Heart right ventricle (tissue), 16 donors: ENCODE results near the gene PRKAB1. TPM values are rescaled to one million over a fixed set of nuclear protein-coding genes. Genes with fewer than 3 reads are reported as not detected.

Experiments used
- ATAC-seq, 8 donors: fragments of 200-7000 bp; cut with Tn5 transposase; one replicate each; pipeline ENCODE4 v1.9.1; 2020; ENCODE audit warnings: mild to moderate bottlenecking in 8 of 8, moderate library complexity in 8 of 8, moderate number of reproducible peaks in 1 of 8
- DNase-seq, 2 donors: peaks; one replicate each; pipeline ENCODE4 v3.0.0-alpha.2; 2020
- H3K27ac ChIP-seq, 10 donors: fragments of 200-600 bp; sonication (generic) in 2 of 10; one replicate each; pipeline versions ENCODE4 v1.5.0 to v1.8.0; 2020 to 2022; ENCODE audit warnings: mild to moderate bottlenecking in 3 of 10
- H3K27me3 ChIP-seq, 7 donors: fragments of 200-600 bp; one replicate each; pipeline ENCODE4 v1.8.0; 2021 to 2022; ENCODE audit warnings: mild to moderate bottlenecking in 2 of 7
- H3K36me3 ChIP-seq, 9 donors: fragments of 200-600 bp; sonication (generic) in 1 of 9; one replicate each; pipeline versions ENCODE4 v1.5.0 to v1.8.0; 2020 to 2022; ENCODE audit warnings: mild to moderate bottlenecking in 2 of 9
- H3K4me1 ChIP-seq, 9 donors: fragments of 200-600 bp; sonication (generic) in 1 of 9; one replicate each; pipeline versions ENCODE4 v1.5.0 to v1.8.0; 2020 to 2022; ENCODE audit warnings: mild to moderate bottlenecking in 4 of 9
- H3K4me3 ChIP-seq, 10 donors: fragments of 200-600 bp; sonication (generic) in 2 of 10; one replicate each; pipeline versions ENCODE4 v1.5.0 to v1.8.0; 2020 to 2022; ENCODE audit warnings: mild to moderate bottlenecking in 7 of 10, moderate library complexity in 2 of 10
- H3K9me3 ChIP-seq, 11 donors: fragments of 200-600 bp in 10 of 11; sonication (generic) in 2 of 11; one replicate each; pipeline versions ENCODE4 v1.5.0 to v1.8.0; 2013 to 2022; ENCODE audit warnings: mild to moderate bottlenecking in 2 of 11, control low read depth in 1 of 11, moderate library complexity in 1 of 11
- CTCF ChIP-seq, 9 donors: fragments of 200-600 bp; sonication (generic) in 2 of 9; IDR thresholded peaks; one replicate each; pipeline versions ENCODE4 v1.5.0 to v1.8.0; 2021 to 2022; ENCODE audit warnings: antibody characterized with exemption in 9 of 9, mild to moderate bottlenecking in 5 of 9, moderate library complexity in 1 of 9
- WGBS, 2 donors: extraction: QIAGEN DNeasy Blood & Tissue Kit; methylation state at CpG; one replicate each; pipeline ENCODE4 v1.1.7; 2013; ENCODE audit warnings: inconsistent platforms in 1 of 2; 5-methylcytosine and 5-hydroxymethylcytosine counted together
- intact Hi-C, 10 donors: fragments of 100-400 bp; cut with DNase I; formaldehyde crosslinking; loops; one replicate each; pipeline versions ENCODE4 v1.11.1 to v1.14.2; 2022
- polyA plus RNA-seq, 2 donors: library from polyadenylated mRNA; stranded (reverse); fragments of 200-250 nt; gene quantifications; one replicate each; pipeline ENCODE4 v1.2.3, GENCODE V29; 2013
- total RNA-seq, 10 donors: library from RNA; stranded (reverse); fragmentation: NEBNext Ultra II Directional in 3 of 10; extraction: Animal tissue kit (Norgen Biotek cat#: 25700) in 3 of 10; gene quantifications; one replicate each; pipeline versions ENCODE4 v1.2.1 to v1.2.4, GENCODE V29; 2021 to 2023
- donor health status: Arrhythmogenic right ventricular cardiomyopathy.
- donor health status: ischemic (EF 13 %, LVEDD 7.1; RV severe dilation, severe dysfunction).
- donor health status: healthy with polysubstance abuse.
- donor health status: DM: no; HTN: yes; CAD: no.
- donor health status: DM: no; HTN: no; CAD: no.
- donor health status: ischemic (EF 25% LVEDD 6.9; RV normal size, moderate dysfunction).
- donor health status: ischemic (EF 25% LVEDD 5.7; RV mildly dilated, moderate dysfunction).
- donor health status: healthy.
- donor health status: DM: yes; HTN: yes; CAD: no.
- donor health status: Ischemic cardiomyopathy.
- donor health status: ischemic (EF 35%, LVEDD 5.7; RV mildly dilated, moderate dysfunction).
- donor health status: nonischemic (EF 11% LVEDD 7.7; RV severe dilation, severe dysfunction).
- donor health status: DM: yes; HTN: yes; CAD: no.
- donor health status: PGD.
- donor health status: ischemic (EF 29% LVEDD 5.4; RV normal size, mild dysfunction).
- donor health status: nonischemic (EF 23%, LVEDD 6.1; RV moderate dilation, normal function).

PRKAB1 gene
- total and polyA plus RNA-seq, 12 donors, result 8.6 to 14.5 (median 11.0) TPM

- peaks cover 0 to under 1% (median 0%) of the 10 kb centered on the region in 9 donors for H3K36me3 ChIP-seq
- WGBS, 2 donors, result 65 to 72% methylated on average over 4 of the region's 4 CpGs
- H3K9me3 ChIP-seq, result no peaks in the 10 kb centered on the region
- no peak overlapping the region for H3K4me3 ChIP-seq
- no peak overlapping the region for H3K27ac ChIP-seq
- H3K27me3 ChIP-seq, result peaks cover 0 to 17% (median 0%) of the 10 kb centered on the region in 7 donors
- intact Hi-C loops, result no loop called here
- DNase-seq, result no peak
- ATAC-seq, result no peak
- TF ChIP-seq CTCF (IDR thresholded peaks at IDR 0.05), result no peak
- H3K4me1 ChIP-seq, result no peaks in the 10 kb centered on the region
Observed at GRCh38 chr12:119624966-119625365, 43.0 kb upstream of the PRKAB1 start.

GRCh38 chr12:119627019-119627643, 40.8 kb upstream of the PRKAB1 start:
- no peaks in the 10 kb centered on the region for H3K9me3 ChIP-seq
- ATAC-seq (peak in 1 of 8 donors; percentile 48), DNase-seq (no peak)
- peaks cover 0 to 2% (median 0%) of the 10 kb centered on the region in 9 donors for H3K4me1 ChIP-seq
- intact Hi-C loops, result no loop called here
- 77% methylated on average over 6 of the region's 6 CpGs for WGBS, 2 donors
- TF ChIP-seq CTCF (IDR thresholded peaks at IDR 0.05), result no peak
- peaks cover 0 to 17% (median 0%) of the 10 kb centered on the region in 7 donors for H3K27me3 ChIP-seq
- no peak overlapping the region for H3K4me3 ChIP-seq
- no peak overlapping the region for H3K27ac ChIP-seq
- H3K36me3 ChIP-seq, result peaks cover 0 to 7% (median 0%) of the 10 kb centered on the region in 9 donors

GRCh38 chr12:119627686-119628085, 40.2 kb upstream of the PRKAB1 start:
- peaks cover 0 to 7% (median 0%) of the 10 kb centered on the region in 9 donors for H3K36me3 ChIP-seq
- H3K9me3 ChIP-seq, result no peaks in the 10 kb centered on the region
- WGBS, 2 donors, result 81 to 84% methylated on average over 6 of the region's 6 CpGs
- intact Hi-C loops, result no loop called here
- TF ChIP-seq CTCF (IDR thresholded peaks at IDR 0.05), result no peak
- H3K27ac ChIP-seq, result no peak overlapping the region
- peaks cover 0 to 17% (median 0%) of the 10 kb centered on the region in 7 donors for H3K27me3 ChIP-seq
- ATAC-seq, result no peak
- DNase-seq, result no peak
- peaks cover 0 to 2% (median 0%) of the 10 kb centered on the region in 9 donors for H3K4me1 ChIP-seq
- H3K4me3 ChIP-seq, result no peak overlapping the region

- DNase-seq (no peak), ATAC-seq (no peak)
- H3K9me3 ChIP-seq, result no peaks in the 10 kb centered on the region
- H3K4me3 ChIP-seq, result no peak overlapping the region
- WGBS, 2 donors, result 92 to 96% methylated on average over 7 of the region's 7 CpGs
- peaks cover 0 to 2% (median 0%) of the 10 kb centered on the region in 9 donors for H3K4me1 ChIP-seq
- no peak for TF ChIP-seq CTCF (IDR thresholded peaks at IDR 0.05)
- peaks cover 0 to 6% (median 0%) of the 10 kb centered on the region in 7 donors for H3K27me3 ChIP-seq
- H3K27ac ChIP-seq, result no peak overlapping the region
- H3K36me3 ChIP-seq, result peaks cover 0 to 7% (median 0%) of the 10 kb centered on the region in 9 donors
- intact Hi-C loops, result no loop called here
Observed at GRCh38 chr12:119630223-119630780, 37.6 kb upstream of the PRKAB1 start.
